K562 (cell line): ENCODE measurements around the gene INCA1. TPM values are rescaled to one million over a fixed set of nuclear protein-coding genes. Genes with fewer than 3 reads are reported as not detected.
A peak's percentile ranks its signal among the peaks of the same experiment; 100 is the strongest.

ENCODE experiments used
- ARNT ChIP-seq, 2 experiments: fragments of 450-650 bp; IDR thresholded peaks; 2 replicates each; pipeline ENCODE4 v1.6.1; 2016; ENCODE audit warnings: mild to moderate bottlenecking in 1 of 2
- CEBPB ChIP-seq: fragments of 450-650 bp; IDR thresholded peaks from 2 replicates; pipeline ENCODE4 v1.6.1; 2016; ENCODE audit warnings: missing genetic modification characterization, missing compliant biosample characterization
- DIDO1 ChIP-seq: fragments of 450-650 bp; IDR thresholded peaks from 2 replicates; pipeline ENCODE4 v1.6.1; 2016; ENCODE audit warnings: low read depth, missing biosample characterization, missing genetic modification characterization
- DNMT1 ChIP-seq: fragments of 450-650 bp; IDR thresholded peaks from 2 replicates; pipeline ENCODE4 v1.6.1; 2016; ENCODE audit warnings: antibody characterized with exemption, mild to moderate bottlenecking
- ETS2 ChIP-seq: IDR thresholded peaks from 2 replicates; pipeline ENCODE4 v1.6.1; 2016; ENCODE audit warnings: borderline replicate concordance, missing genetic modification characterization, mild to moderate bottlenecking, moderate library complexity, missing compliant biosample characterization; ENCODE audit not compliant: poor library complexity, severe bottlenecking
- GABPB2 ChIP-seq: fragments of 250-450 bp; sonication (Bioruptor Pico); conservative IDR thresholded peaks from 2 replicates; pipeline ENCODE4 v1.5.1; 2021; ENCODE audit warnings: mild to moderate bottlenecking
- GATAD2A ChIP-seq: fragments of 450-650 bp; IDR thresholded peaks from 2 replicates; pipeline ENCODE4 v1.6.1; 2017
- MLX ChIP-seq, 2 experiments: fragments of 450-650 bp in 1 of 2; sonication (generic) in 1 of 2; formaldehyde crosslinking; conservative IDR thresholded peaks; 2 replicates each; pipeline versions ENCODE4 v1.4.0 to v1.8.1; 2020 to 2022; ENCODE audit warnings: mild to moderate bottlenecking in 1 of 2, missing genetic modification reagents in 1 of 2
- POU5F1 ChIP-seq: fragments of 150-350 bp; IDR thresholded peaks from 2 replicates; pipeline ENCODE4 v1.6.1; 2014; ENCODE audit warnings: borderline replicate concordance, low read length, low read depth, mild to moderate bottlenecking; ENCODE audit not compliant: partially characterized antibody
- RBM14 ChIP-seq: fragments of 200-400 bp; formaldehyde crosslinking; IDR thresholded peaks from 2 replicates; pipeline ENCODE4 v1.6.1; 2018; ENCODE audit warnings: low read depth, mild to moderate bottlenecking, low read length, moderate library complexity, borderline replicate concordance; ENCODE audit not compliant: insufficient read depth
- RBM39 ChIP-seq: fragments of 200-400 bp; formaldehyde crosslinking; optimal IDR thresholded peaks from 2 replicates; pipeline ENCODE3; 2018; ENCODE audit warnings: low read depth, low read length
- SIN3A ChIP-seq, 2 experiments: fragments of 150-350 bp in 1 of 2; IDR thresholded peaks; 2 replicates each; pipeline ENCODE4 v1.6.1; 2011 to 2016; ENCODE audit warnings: borderline replicate concordance in 2 of 2, low read depth in 2 of 2, low read length in 2 of 2, mild to moderate bottlenecking in 2 of 2, moderate library complexity in 2 of 2; ENCODE audit not compliant: control insufficient read depth in 1 of 2
- THAP12 ChIP-seq: fragments of 250-450 bp; sonication (Bioruptor Pico); IDR thresholded peaks from 2 replicates; pipeline ENCODE4 v1.9.0; 2021; ENCODE audit warnings: mild to moderate bottlenecking, inconsistent platforms
- ZFP36 ChIP-seq: fragments of 150-350 bp; IDR thresholded peaks from 2 replicates; pipeline ENCODE4 v1.6.1; 2018; ENCODE audit warnings: low read length, low read depth; ENCODE audit not compliant: partially characterized antibody
- ZNF175 ChIP-seq: fragments of 200-800 bp; sonication (Bioruptor generic); IDR thresholded peaks from 2 replicates; pipeline ENCODE4 v1.6.1; 2016; ENCODE audit warnings: low read depth, mild to moderate bottlenecking, missing genetic modification characterization, missing compliant biosample characterization
- ZNF354B ChIP-seq: fragments of 250-450 bp; sonication (Bioruptor Pico); IDR thresholded peaks from 2 replicates; pipeline ENCODE4 v1.4.0; 2020
- polyA plus RNA-seq, 8 experiments: library from polyadenylated mRNA; depleted of rRNA in 4 of 8; stranded (reverse) in 5 of 8; unstranded in 3 of 8; fragments of >200 nt; fragmentation: Nextera tagmentation in 2 of 8; fragmentation: Illumina TruSeq in 1 of 8; extraction: Ambion mirVana in 2 of 8; extraction: Trizol in 1 of 8; gene quantifications; 2 replicates each; pipeline versions ENCODE4 v1.2.1 to v1.2.3, GENCODE V29; 2011 to 2014; ENCODE audit warnings: inconsistent platforms in 1 of 8, missing spikeins in 1 of 8
- total RNA-seq, 7 experiments: library from RNA; depleted of rRNA in 6 of 7; stranded (reverse); fragments of >200 nt in 6 of 7; fragmentation: Illumina TruSeq in 2 of 7; extraction: Trizol in 2 of 7; gene quantifications; 2 replicates each; pipeline versions ENCODE4 v1.2.1 to v1.2.3, GENCODE V29; 2011 to 2021; ENCODE audit warnings: low replicate concordance in 1 of 7

INCA1 gene
- total and polyA plus RNA-seq, 9 of the 15 experiments (the other 6 are each of a cell fraction or from before 2014, with no cell fraction given): 0.08 to 0.50 (median 0.13) TPM; not detected in 4

GRCh38 chr17:4986951-4987766, 10.2 kb downstream of the INCA1 start, which contains the start of gene CAMTA2 (continued):
- TF ChIP-seq SIN3A (IDR thresholded peaks at IDR 0.05; ENCODE audit: borderline replicate concordance in 2 of 2, control insufficient read depth in 1 of 2, low read depth in 2 of 2, low read length in 2 of 2) (peak in 1 of 2 experiments; percentile 60; a peak in 2 of 4 replicates), ZFP36 (no peak), POU5F1 (no peak), THAP12 (CRISPR knock-in tag) (peak; percentile 98), GATAD2A (no peak), RBM39 (no peak), GABPB2 (CRISPR knock-in tag) (no peak), MLX (CRISPR knock-in tag; conservative IDR thresholded peaks at IDR 0.05) (no peak), ZNF354B (no peak), CEBPB (tag) (no peak), ZNF175 (CRISPR knock-in tag) (no peak), ARNT (IDR thresholded peaks at IDR 0.05) (no peak), ETS2 (no peak), DNMT1 (no peak), RBM14 (no peak), DIDO1 (tag) (no peak)
